ENCODE measurements around the gene PAX6.

PAX6 gene

DNA sequence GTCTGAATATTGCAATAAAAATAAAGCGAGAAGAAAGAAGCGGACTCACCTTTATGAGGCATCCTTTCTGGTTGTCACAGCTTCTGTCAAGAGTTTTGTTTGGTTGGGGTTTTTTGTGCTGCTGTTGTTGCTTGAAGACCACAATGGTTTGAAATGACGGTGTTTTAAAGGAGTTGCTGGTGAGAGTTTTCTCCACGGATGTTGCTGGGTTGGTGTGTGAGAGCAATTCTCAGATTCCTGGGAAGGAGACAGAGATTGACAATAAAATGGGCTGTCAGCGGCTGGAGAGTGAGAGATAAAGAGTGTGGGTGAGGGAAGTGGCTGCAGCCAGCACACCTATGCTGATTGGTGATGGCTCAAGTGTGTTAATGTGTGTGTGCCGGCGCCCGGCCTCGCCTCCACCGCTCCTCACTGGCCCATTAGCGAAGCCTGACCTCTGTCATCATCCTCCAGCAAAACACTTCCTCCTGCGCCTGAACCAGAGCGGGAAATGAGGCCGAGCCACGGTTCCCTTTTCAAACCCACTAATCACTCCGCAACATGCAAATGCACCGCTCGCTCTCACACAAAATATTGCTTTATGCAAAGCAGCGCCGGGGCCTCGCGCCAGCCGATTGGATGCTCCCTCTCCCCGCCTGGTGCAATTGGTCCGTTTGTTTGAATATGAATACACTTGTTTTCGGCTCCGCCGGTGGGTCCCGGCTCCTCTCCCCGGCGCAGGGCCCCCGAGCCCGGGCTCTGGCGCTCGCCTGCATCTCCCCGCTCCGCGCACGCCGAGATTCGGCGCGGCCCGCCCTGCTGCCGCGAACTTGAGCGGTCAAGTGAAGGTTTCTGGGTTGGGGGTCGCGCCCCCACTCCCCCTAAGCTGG lies at the start of gene PAX6:
Gene PAX6, minus strand, starts transcription at position 544 of the 869 bp plus-strand sequence. CDS start 4,911 bp downstream, outside the sequence.
- DNase-seq: peak; percentile 32

DNA sequence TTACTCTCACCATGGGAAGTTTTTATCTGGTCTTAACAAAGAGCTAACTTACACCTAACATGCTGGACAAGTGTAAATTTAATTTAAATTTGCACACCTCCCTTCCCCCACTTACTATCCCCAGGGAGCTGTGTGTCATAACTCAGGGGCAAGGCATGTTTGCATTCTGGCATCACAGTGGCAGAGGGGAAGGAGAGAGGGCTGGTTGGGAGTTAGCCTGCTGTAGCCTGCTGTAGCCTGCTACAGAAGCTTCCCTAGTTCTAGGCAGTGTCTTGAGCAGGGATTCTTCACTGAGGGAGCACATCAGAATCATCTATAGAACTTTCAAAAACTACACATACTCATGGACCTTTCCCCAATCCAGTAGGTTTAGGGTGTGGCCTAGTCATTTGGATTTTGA lies 49.3 kb upstream of the PAX6 start:
- DNase-seq: no peak

DNA sequence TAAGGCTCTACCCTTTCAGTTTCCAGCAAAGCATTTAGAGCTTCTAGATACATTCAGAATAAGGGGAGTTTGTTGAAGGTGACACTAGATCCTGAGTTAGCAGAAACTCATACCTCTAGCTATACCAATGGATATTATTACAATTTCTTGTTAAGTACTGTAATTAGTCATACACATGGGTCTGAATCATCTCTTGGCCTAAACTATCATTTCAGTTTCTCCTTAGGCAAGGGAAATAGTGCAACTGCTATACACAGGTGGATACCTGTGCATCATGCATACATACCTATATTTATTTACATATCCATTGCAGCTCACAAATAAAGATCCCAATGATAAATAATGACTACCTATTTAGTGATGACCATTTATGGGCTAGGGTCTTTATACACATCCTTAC lies 45.1 kb upstream of the PAX6 start:
- no peak for DNase-seq

DNA sequence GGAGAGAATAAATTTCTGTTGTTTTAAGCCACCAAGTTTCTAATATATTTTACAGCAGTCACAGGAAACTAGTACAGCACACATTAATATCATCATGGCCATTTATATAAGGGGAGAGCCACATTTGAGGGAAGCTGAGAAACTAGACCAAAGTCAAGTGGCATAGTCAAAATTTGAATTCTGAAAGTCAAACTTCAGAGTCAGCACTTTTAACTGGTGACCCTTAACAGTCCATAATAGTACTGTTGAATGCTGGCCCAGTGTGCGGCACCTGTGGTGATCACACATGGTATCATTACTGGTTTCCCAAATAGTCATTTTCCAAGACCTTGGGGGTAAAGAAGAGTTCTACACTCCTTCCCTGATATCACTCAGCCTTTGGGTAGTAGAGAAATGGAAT lies 44.3 kb upstream of the PAX6 start:
- no peak for DNase-seq

DNA sequence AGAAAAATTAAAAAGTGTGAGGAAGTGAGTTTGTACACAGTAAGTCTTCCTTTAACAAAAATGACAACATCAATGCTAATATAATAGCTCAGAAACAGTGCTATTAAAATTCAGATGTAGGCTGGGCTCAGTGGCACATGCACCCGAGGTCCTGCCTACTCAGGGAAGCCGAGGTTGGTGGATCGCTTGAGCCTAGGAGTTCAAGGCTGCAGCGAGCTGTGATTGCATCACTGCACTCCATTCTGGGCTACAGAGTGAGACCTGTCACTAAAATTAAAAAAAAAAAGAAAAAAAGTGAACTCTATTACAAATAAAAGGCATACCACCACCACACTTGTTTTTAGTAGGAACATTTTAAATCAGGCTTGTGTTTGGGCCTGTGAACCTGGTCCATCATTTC lies 39.2 kb upstream of the PAX6 start:
- no peak for DNase-seq

DNA sequence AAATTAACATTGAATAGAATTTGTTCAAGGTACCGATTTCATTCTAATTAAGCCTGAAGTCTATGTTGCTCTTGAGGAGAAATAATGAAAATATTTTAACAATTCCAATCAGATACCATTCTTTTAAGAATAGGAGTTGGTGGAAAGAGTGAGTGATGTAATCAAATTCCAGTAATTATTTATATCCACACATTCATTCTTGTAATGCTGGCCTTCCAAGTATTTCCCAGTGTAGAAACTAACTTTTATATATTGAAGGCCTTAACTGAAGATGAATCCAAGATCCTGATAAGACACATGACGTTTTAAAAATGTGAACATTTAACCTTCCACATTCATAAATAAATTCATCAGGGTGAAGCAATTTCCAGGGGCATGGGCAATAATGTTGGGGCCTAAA lies 36.6 kb upstream of the PAX6 start:
- no peak for DNase-seq

DNA sequence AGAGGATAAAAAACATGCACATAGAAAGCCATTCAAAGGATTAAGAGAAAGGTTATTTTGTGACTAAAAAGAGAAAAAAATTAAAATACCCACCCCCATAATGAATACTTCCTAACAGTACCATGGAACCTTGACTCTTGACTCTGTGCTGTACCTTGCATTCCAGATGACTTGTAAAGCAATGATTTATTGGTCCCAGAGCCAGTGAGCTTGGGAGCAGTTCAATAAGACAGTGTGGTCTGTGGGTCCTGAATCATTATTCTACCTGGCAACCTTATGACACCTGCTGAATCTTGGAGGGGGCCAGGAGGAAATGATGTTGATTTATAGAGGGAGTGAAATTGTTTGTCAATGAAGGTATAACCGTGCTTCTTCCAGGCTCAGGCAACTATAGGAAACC lies 34.2 kb upstream of the PAX6 start:
- DNase-seq: no peak

DNA sequence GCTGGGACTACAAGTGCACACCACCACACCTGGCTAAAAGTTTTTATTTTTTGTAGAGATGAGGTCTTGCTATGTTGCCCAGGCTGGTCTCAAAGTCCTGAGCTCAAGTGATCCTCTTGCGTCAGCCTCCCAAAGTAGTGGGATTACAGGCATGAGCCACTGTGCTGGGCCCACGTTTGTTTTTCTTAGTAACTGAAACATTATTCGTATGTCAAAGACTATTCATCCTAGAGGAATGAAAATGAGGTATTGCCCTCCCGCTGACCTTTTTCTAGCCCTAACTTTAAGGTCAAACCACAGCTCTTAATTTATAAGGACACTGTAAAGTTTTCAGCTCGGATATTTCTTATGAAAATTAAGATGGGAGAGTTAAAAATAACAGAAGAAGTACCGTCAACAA lies 33.2 kb upstream of the PAX6 start:
- DNase-seq: no peak

DNA sequence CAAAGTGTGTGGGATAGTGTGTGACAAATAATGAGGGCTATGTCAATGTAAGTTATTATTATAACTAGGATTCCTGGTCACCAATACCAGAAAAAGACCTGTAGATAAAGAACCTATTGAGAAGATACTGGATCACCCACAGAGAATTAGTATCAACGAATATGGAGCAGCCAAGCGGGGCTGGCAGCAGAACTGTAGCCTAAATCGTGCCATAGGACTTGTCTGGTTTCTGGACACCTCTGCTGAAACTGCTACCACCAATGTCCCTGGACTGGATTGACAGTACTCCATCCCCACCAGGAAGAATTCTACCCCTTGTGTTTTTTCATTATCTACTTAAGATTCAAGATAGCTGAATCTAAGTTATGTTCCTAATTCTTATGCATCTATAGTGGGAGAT lies 30.3 kb upstream of the PAX6 start:
- DNase-seq: no peak

DNA sequence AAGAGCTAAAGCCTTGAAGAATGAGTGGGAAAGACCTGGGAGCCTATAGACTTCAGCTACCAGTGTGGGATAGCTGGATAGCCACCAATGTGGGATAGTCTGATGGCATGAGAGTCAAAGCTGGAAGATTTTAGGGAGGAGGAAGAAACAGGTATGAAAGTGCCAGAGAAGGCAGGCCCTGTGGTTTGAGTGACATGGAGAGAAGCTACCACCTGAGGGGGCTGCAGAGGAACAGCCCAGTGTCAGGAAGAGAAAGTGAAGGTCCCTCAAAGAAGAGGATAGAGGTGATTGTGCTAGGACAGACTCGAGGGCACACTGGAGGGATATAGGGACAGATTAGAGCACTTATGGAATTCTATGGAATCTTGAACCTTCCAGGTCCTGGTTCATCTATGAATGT lies 23.1 kb upstream of the PAX6 start:
- DNase-seq: no peak

DNA sequence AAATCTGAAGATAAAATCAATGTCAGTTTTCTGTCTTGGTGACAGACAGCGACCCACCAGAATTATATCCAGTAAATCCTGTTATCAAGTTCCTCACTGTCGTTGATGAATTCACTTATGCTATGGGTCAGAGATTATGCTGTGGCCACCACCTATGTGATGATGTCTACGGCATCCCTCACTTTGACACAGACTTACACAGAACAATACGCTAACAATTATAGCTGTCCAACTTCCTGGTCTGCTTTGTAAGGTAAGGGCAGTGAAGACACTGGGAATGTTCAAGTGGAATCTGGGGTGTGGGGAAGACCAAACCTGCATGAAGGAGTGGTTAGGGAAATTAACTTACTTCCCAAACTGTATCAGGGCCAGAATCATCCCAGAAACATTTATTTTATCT lies 19.3 kb upstream of the PAX6 start:
- DNase-seq: no peak

DNA sequence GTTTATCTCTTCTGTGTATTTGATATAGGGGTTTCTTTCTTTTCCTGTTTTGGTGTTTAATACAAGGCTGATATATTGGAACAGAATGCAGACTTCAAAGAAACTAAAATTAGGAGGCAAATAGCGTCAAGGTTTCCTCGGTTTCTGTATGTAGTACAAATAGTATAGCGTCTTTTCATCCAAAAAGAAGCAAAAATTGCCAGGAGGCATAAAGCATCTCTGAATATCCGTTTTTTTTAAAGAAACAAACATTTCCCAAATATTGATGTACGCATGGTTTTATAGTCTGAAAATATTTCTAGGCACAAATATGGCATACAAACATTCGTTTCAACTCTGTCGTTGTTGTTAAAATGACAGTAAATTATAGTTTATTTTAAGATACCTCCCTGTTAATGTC lies 17.1 kb upstream of the PAX6 start:
- no peak for DNase-seq

DNA sequence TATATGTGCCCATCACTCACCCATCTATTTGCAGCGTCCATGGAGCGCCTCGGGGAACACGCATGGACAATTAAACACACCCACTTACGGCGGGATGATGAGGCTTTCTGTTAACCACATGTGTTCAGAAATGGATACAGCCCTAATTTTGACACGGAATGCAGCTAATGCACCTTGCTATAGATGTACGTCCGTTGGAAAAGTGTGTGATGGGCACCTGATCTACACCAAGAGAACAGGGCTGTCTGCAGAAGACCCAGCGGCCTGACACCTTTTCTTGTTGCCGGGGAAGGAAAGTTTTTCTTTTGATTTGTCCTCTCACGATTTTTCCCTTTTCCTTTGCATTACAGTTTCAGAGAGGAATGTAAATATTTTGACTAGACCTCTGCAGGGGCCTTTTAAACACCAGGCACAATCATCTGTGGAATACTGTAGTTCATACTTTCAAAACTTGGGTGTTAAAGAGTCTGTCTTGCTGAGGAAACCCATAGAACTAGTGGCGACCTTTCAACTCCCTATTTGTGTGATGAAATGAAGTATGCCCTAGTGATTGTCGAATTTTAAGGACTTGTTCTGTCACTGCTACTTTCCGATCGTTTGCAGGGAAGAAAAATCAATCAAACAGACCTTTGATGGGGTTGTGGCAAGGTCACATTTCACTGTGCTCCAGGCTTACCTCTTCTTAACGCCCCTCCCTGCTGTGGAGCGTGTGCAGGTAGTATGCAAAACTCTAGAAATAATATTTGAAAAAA lies 16.5 kb upstream of the PAX6 start:
- no peak for DNase-seq

DNA sequence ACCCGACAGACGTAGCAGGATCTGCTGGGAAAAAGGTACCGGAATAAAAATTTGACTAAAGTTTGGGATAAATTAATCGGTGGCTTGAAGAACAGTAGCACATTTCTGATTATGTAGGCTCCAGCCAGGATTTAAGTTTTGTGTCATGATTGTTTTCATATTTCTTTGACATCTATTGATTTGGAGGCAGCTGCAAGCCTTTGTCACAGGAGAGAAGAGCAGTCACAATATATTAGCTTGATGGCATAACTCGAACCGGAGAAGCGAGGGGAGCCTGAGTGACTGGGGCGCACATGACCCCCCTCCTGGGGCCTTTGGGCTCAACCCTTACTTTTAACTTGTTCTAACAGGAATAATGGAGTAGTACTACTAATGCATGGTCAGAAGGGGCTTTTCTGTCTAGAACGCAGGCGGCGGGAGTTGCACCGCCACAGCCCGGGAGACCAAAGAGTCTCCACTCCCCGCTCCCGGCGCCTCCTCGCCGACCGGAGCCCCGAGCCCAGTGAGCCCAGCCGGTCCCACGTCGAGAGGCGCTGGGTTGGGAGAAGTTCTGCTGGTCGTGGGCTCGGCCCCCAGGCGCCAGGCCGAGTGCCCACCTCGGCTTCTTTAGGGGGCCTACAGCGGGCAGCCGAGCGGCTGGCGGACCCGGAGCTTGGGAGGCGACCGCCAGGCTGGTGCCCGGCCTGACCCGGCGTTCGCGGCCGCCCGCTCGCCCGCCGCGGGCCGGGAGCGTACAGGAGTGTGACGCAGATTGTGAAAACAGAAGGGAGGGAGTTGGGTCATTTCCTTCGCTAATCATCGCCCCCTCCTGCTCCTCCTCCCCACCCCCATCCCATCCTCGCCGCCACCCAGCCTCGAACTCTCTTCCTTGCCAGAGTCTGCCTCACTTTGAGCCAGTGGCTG lies 15.7 kb upstream of the PAX6 start:
- no peak for DNase-seq

DNA sequence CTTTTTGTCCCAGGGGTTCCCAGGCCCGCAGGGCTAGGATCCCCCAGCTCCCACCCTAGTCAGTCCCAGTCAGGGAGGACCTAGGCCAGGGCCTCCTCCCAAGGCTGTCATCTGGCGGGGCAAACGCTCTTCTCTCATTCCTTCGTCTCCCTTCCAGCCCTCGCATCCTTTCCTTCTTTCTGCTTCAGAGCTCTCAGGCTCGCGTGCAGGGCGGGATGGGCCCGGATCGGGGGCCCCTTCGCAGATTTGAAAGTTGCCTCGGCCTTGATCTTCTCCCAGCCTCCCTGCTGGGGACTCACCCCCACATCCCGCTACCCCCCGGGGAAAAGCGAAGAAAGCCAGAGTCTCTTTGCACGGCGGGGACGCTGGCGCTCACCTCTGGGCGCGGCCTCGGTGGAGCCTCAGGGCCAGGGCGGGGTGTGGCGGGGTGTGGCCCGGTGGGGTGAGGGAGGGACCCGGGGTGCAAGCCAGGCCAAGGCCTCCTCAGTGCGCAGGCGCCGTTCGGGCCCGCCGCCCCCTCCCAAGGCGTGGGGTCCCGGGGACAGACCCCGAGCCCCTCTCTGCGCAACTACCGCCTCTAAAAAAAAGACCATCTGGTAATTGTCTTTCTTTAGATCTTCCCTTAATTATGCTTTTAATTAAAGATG lies 14.8 kb upstream of the PAX6 start:
- no peak for DNase-seq

DNA sequence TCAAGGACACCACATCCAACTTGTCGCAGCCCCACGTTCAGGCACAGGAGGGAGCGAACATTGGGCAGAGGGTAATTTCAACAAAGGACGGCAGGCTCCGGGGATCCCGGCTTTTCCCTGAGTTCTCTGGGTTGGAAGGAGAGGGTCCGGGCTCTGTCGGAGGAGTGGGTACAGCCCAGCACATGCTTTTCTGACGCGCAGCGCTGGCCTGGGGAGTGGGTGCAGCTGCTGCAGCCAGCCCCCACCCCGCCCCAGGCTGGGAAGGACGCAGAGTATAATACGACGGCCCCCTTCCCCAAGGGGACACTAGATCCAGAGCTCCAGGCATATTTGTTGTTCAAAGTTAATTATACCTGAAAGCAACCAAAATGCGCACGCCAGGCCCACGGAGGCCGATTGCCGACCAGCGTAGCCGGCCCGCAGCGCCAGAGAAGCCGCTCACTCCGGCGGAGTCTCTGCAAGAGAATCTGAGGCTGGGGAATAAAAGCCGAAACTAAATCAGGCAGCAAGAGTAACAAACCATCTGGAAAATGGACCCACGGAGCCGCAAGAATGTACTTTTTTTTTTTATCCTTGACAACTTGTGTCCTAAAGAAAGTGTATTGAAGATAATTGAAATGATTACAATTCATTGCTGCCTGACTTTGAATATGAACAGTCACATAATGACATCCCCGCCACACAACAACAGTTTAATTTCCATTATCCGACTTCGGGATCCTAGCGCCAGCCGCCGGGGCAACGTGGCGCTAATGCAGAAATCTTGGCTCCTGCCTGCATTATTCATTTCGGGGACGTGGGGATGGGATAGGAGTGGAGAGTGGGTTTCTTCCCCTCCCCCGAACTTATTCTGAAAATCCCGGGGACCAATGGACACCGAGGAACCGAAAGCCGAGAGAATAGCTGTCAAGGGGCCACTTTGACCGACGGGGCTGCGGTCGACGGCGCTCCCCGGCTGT lies 14.0 kb upstream of the PAX6 start:
- DNase-seq: no peak

DNA sequence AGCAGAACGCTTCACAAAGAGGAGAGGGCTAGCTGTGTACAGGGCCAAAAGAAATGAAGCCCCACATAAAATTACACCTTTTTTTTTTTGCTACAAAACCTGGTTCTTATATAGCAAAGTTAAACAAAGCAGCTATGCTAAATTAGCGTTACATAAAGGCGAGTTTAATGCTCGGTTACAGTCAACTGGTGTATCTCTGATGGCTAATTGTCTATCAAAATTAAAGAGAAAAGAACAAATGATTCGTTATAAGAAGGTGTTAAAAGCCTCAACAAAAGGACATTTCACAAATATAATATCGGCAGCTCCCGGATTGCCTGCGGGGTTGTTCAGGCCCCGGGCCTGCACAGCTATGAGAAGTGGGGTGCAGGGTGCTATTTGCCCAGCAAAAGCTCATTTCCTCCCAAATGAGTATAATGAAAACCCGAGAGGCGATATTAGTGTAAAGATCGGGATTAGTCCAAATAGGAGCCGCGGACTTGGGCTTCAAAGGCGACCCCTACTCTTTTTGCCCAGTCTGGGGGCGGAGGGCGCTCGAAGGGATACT lies 13.3 kb upstream of the PAX6 start:
- DNase-seq: no peak

DNA sequence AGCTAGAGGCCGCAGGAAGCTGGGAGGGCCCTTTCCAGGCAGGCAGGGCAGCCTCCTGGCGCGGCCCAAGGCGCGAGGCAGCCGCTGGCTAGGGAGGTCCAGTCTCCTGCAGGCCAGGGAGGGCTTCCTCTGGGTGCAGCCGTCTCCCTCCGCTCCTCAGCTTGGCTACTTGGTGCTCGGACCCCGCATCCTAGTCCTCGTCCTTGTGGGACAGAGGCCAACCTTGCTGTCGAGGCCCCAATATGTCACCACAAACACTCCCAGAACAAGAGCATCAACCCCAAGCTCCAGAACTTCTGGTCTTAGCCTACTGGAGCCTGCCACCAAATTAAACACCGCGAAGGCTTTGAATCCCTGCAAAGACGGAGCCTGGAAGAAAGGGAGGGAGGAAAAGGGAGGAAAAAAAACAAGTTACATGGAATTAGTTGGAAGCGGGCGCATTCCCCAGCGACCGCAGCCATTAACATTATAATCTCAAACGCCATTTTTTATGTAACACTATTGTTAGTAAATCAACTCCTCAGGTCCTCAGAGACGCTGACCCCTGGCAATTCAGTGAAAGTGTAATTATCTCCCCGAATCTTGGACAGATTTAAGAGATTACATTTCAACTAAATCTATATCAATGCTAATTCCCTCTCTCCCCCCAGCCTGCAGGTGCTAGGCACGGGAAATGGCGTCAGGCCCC lies 12.7 kb upstream of the PAX6 start:
- DNase-seq: no peak

DNA sequence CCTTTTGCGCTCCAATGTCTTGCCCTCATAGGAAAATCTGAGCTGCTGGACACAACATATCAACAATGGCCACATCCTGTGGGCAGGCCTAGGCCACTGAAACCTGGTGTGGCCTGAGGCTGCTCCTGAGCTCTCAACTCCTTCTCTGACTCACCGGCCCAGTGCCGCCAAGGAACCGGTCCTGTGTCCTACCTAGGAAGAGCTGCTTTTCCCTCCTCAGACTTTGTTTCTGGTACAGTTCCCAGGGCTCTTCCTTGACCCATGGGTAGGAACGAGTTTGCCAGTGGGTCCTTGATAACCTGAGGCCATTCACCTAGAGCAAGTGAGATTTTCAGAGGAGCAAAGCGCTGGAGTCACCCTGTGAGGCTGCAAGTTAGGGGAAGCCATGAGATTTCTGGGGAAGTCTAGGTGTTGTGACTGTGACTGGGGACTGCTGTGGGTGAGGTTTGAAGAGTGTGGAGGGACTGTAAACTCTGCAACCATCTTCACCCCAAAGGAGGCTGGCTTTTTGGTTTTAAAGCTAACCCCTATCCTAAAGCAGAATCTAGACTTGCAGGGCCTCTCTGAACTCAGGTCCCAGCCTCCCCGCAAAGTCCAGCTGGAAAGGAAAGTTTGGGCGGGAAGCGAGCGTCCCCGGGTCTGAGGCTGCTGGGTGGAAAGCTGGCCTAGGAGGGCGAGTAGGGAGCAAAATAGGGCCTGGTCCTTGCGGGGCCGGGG lies 12.0 kb upstream of the PAX6 start:
- no peak for DNase-seq

Data from KG1 (cell line).